HG03064 (cell line): ENCODE data around the gene CNGB1.
"Not testable (repeated sequence)": the region's sequence is repeated elsewhere in the genome, so short reads cannot be mapped to it uniquely, and the experiment has no call there.

Source experiments
- ATAC-seq: cut with Tn5 transposase; IDR thresholded peaks from one replicate; pipeline ENCODE4 v1.9.1; 2021; ENCODE audit warnings: low read depth; ENCODE audit not compliant: unreplicated experiment

The CNGB1 gene

DNA sequence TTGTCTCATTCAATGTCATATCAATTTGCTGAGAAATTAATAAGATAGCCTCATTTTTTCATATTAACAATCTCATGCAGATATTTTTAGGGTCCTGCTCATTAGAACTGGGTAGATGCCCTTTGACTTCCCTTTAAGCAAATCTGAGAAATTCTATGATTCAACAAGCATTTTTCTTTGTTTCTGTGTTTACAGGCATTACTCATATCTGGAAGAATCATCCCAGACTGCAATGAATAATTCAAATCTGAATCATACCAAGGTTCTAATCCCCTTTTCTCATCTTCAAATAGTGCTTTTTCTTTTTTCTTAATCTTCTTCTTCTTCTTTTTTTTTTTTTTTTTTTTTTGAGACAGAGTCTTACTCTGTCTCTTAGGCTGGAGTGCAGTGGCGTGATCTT, 99.5 kb downstream of the CNGB1 start:
- ATAC-seq, result no peak

DNA sequence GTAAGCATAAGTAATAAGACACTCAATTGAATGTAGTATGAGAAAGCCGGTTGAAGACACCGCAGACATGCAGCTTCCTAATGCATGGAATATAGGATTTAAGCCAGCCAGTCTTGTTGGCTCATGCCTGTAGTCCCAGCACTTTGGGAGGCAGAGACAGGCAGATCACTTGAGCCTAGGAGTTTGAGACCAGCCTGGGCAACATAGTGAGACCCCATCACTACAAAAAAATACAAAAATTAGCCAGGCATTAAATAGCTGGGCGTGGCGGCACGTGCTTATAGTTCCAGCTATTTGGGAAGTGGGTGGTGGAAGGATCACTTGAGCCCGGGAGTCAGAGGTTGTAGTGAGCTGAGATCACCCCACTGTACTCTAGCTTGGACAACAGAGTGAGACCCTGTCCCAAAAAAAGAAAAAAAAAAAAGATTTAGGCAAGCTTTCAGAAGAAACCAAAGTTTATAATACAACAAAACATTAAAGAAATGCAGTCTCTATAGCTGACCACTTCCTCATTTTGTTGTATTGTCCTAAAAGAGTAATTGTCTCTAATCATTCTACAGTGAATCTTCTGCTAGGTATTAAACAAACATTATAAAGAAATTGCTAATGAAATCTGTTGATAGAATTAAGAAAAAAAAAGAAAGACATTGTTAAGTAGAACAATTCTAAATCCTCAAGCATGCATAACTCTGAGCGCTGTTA, 100.0 kb downstream of the CNGB1 start:
- no peak for ATAC-seq

DNA sequence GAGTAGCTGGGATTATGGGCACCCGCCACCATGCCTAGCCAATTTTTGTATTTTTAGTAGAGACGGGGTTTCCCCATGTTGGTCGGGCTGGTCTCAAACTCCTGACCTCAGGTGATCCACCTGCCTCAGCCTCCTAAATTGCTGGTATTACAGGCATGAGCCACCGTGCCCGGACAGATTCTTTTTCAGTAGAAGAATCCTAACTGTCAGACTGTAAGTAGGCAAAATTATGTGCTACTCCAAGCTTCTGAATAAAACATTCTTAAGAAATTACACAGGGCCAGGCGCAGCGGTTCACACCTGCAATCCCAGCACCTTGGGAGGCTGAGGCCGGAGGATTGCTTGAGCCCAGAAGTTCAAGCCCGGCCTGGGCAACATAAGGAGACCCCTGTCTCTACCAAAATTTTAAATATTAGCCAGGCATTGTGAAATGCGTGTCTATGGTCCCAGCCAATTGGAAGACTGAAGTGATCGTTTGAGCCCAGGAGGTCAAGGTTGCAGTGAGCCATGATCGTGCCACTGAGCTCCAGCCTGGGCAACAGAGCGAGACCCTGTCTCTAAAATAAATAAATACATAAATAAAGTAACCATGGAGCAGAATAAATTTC, 101.9 kb downstream of the CNGB1 start:
- no peak for ATAC-seq

DNA sequence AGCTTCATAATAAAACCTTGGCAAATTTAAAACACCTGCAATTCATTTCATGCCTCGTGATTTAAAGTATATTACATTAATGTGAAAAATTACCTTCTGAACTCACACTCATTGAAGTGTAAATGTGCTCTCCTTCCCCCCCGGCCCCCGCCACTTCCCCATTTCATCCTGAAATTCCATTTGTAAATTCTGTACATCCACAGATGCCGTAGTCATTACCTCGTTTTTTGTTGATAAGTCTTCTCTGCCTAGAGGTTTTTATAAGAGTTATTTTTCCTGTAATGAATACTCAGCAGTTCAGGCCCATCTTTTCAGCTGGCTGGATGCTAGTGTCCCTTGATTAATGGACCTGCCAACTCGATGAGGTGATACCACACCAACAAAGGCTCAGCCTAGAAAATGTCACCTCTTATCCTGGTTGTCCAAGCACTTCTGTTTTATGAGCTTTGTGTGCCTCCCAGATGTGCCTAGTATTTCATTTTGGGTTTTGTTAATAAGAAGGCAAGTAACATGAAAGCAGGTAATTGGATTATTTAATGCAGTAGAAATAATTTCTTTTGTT, 103.8 kb downstream of the CNGB1 start:
- no peak for ATAC-seq

DNA sequence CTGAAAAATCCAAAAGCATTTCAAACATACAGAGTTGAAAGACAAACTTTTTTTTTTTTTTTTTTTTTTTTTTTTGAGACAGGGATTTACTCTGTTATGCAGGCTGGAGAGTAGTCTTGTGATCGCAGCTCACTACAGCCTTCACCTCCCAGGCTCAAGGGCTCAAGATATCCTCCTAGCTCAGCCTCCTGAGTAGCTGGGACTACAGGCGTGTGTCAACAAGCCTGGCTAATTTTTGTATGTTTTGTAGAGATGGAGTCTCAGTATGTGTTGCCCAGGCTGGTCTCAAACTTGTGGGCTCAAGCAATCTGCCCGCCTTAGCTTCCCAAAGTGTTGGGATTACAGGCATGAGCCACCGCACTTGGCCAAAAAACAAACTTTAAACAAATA, 104.4 kb downstream of the CNGB1 start:
- ATAC-seq, result no peak

DNA sequence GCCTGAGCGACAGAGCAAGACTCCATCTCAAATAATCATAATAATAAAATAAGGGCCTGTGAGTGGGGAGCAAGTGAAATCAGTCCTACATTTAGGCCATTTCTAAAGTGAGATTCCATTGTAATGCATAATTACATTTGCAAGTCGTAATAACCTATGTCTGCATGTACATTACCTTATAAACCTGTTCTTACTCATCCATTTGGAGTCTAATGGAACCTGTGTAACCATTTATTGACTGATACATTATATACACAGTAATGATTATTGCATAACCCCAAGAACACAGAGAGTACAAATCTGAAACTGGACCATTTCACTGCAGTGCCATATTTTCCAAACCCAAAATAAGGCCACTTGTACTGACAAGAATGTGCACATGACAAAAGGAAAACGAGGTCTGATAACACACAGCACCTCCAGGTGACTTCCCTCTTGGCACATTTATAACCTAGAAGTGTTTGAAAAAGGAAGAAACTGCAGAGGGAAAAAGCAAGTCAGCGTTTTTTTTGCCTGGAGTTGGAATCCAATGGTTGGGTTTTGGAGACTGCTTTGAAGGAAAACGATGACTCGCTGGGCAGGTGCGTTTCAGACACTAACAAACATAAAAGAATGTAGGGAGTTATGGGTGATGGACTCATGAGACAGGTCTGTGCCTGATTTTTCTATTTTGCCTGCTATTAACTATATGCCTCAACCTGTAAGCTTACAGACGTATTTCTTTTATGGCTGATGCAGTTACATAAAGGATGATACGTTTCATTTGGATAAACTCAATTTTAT, 105.0 kb downstream of the CNGB1 start:
- ATAC-seq, result no peak

DNA sequence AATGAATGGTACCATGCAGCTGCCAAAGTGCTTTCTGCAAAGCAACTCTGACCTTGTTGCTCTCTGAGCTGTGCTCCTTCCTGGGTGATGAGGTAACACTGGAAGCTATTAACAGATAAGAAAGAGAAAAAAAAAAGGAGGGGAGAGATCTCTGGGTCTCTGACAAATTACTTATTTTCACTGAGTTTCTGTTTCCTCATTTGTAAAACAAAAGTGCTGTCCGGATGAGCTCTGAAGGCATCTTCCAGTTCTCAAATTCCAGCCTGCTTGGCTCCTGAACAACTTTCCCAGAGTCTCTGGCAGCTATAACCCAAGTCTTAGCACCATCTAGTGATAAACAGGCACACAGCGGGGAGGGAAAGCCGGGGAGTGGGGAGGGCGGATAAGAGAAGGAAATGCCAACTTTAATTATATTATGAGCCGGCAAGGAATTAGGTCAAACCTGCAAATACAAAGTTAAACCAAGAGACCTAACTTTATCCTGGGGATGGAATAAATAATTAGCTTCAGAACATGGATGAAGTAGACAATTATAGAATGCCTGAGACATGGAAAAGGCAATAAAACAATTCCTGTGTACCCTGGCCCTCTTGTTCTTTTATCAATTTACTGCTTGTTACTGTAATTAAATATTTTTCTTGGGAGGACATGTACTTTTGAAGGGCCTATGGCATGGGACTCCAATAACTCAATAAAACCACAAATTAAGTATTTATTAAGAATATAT, 107.3 kb downstream of the CNGB1 start:
- no peak for ATAC-seq

DNA sequence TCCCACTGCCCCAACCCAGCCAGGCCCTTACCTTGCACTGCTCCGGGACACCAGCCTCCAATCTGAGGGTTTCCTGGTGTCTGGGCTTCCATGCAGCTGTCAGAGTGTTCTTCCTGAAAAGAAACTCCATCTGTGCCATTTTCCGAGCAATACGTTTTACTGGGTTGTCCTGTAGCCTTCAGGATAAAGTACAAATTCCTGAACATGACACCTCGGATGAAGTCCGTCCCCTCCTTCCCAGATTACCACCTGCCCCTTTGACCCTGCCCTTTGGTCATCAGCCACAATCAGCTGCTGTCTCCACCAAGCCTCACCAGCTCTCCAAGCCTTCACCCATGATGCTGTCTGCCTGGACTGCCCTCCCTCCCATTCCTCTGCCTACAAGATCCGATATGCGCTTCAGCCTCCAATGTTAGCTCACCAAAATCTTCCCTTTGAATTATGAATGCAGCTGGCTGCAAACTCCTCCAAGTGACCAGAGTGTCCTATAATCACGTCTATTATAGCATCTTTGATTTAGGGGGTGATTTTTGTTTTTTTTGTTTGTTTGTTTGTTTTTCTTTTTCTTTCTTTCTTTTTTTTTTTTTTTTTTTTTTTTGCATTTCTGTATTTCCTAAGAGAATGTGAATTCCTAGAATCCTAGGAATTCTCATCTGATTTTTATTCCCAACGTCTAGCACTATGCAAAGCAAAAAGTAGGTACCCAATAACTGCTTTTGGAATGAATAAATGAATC, 108.1 kb downstream of the CNGB1 start:
- ATAC-seq, result no peak

DNA sequence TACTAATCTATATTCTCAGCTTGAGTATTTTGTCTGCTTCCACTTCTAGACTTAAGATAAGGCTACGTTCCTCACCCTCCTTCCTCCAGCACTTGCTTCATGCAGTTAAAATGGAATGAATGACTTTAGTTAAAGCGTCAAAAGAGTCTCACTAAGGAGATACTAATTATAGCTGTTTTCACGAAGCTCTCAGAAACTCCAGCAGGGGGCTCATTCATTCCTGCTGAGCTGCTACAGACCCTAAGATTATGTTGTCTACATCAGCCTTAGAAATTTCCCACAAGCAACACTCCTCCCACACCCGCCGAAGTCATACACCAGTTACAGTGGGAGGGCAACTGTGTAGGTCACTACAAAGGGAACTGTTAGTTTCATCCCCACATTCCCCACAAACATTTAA, 111.6 kb downstream of the CNGB1 start:
- ATAC-seq, result no peak

DNA sequence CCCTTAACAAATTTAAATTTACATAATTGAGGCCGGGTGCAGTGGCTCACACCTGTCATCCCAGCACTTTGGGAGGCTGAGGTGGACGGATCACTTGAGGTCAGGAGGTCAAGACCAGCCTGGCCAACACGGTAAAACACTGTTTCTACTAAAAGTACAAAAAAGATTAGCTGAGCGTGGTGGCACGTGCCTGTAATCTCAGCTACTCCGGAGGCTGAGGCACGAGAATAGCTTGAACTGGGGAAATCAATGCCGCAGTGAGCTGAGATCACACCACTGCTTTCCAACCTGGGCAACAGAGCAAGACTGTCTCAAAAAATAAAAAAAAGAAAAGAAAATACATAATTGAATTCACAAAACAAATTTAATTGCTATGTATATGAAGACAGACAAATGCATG, 112.3 kb downstream of the CNGB1 start:
- ATAC-seq, result no peak

DNA sequence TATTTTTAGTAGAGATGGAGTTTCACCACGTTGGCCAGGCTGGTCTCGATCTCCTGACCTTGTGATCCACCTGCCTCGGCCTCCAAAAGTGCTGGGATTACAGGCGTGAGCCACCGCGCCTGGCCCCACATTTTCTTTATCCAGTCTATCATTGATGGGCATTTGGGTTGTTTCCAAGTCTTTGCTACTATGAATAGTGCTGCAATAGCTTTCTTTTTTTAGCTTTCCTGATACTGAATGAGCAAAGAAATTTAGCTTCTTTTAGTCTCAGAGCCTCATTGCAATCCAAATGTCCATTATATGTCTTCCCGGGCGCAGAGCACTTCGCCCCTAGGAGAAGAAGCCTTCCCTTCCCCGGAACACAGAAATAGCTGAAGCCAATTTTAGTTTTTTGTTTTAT, 112.9 kb downstream of the CNGB1 start:
- ATAC-seq, result not testable (repeated sequence)

DNA sequence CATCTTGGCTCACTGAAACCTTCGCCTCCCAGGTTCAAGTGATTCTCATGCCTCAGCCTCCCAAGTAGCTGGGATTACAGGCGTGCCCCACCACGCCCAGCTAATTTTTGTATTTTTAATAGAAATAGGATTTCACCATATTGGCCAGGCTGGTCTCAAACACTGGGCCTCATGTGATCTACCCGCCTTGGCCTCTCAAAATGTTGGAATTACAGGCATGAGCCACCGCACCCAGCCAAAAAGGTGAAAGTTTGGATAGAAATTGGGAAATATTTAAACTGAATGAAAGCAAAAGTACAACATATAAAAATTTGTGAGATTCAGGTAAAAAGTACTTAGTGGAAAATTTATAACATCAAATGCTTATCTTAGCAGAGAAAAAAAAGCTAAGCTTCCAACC, 115.7 kb downstream of the CNGB1 start:
- no peak for ATAC-seq

DNA sequence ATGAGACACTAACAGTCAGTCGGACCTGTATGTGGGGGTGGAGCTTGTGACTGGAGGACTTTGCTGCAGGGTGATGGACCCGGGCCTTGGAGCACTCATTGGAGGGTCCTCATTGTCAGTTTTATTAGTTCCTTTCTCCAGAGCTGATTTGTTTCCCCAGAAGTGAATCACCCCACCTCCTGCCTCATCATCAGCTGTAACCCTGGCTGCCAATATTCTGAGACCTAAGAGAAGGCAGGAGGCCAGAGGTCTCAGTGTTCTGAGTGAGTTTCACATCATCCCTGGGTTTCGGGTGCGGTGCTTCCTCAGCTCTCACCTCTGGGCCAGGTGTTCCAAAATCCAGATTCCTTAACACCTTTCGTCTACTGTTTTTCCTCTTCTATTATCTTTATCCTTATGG, 118.7 kb downstream of the CNGB1 start:
- no peak for ATAC-seq

DNA sequence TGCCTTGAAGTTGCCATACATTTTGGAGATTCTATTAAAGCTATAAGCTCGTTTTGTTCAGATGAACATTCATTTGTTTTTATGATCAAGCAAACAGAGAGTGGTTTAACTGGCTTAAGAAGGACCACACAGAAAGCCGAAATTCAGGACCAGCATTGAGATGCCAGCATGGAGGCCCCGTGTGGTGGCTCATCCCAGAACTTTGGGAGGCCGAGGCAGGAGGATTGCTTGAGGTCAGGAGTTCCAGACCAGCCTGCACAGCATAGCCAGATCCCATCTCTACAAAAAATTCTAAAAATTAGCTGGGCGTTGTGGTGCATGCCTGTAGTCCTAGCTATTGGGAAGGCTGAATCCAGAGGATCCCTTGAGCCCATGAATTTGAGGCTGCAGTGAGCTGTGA, 122.7 kb downstream of the CNGB1 start:
- no peak for ATAC-seq

DNA sequence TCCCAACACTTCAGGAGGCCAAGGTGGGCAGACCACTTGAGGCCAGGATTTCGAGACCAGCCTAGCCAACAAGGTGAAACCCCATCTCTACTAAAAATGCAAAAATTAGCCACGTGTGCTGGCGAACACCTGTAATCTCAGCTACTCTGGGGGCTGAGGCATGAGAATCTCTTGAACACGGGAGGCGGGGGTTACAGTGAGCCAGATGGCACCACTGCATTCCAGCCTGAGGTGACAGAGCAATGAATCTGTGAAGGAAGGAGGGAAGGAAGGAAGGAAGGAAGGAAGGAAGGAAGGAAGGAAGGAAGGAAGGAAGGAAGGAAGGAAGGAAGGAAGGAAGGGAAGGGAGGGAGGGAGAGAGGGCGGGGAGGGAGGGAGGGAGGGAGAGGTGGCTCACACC, 124.0 kb downstream of the CNGB1 start:
- not testable (repeated sequence) for ATAC-seq

DNA sequence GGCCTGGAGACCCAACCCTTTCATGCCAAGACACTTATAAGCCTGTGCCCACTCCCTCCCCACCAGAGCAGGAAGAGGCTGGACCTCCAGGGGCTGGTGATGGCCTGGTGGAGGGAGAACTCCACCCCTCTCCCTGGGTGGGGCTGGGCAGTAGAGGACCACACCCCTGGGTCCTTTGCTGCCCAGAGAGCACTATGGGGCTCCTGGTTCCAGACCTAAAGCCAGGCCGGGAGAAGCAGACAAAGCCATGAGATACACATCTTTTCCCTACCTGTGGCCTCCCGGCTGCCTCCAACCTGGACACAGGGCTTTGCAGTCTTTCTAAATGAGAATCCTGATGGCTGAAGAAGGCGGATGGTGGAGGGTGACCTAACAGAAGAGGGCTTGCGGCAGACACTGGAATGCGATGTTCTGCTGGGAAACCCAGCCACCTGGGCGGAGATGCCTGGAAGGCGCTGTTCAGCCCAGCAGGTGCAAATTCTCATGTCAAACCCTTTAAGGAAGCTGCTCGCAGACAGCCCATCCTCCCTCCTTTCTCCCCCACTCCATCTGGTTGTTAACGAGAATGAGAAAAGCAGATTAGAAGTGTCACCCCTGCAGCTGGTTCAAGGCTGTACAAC, 124.7 kb downstream of the CNGB1 start:
- no peak for ATAC-seq

DNA sequence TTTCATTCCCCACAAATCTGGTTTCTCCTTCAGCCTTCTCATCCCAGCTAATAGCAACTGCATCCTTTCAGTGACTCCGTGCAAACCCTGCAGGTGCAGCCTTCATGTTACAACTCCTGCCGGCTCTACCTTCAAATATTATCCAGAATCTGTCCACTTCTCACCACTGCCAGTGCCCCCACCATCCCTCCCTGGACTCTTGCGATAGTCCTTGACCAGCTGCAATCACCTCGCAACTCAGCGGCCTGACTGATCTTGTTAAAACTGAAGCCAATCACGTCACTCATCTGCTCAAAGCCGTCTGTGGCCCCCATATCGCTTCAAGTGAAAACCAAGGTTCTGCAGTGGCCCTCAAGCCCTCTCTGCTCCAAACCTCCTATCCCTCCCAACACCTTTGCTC, 125.8 kb downstream of the CNGB1 start:
- no peak for ATAC-seq

DNA sequence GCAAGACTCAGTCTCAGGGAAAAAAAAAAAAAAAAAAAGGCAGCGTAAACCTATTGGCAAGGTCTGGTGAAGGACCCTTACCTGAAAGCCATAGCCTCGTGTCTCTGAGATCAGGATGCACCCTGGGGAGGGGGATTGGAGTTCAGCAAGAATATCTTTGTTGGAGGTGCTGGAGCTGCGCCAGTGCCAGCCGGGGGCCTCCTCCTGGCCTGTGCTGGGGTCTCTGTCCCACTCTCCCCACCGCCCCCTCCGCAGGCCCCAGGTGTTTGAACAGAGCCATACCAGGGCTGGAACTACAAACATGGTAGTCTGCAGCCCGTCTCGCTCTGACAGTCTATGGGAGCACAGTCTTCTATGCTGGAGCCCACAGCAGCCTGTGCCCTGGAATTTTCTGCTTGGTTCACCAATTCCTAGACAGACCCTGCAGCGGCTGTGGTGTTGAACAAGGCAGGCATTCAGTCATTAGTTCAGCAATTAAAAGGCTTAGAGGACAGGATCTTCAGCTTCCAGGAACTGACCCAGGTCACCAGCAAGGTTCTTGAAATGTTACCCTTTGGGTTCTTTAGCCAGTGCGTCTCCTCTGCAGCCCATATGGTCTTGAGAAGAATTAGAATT, 126.4 kb downstream of the CNGB1 start:
- no peak for ATAC-seq

DNA sequence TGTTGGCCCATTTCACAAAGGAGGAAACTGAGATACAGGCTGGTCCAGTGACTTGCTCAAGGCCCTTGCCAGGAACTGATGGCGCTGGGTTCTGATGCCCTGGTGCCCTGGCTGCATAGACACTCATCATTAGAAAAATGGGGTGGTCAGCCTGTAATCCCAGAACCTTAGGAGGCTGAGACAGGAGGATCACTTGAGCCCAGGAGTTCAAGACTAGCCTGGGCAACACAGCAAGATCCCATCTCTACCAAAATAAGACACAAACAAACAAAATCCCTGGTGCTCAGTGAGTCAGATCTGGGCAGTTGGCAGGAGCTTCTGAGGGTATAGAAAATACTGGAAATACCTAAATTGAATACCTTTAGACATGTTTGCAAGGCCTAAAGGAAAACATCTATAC, 127.5 kb downstream of the CNGB1 start:
- no peak for ATAC-seq
